Measurements from ENCODE around the gene FADS1. TPM values are rescaled to one million over a fixed set of nuclear protein-coding genes. Genes with fewer than 3 reads are reported as not detected.

Gene FADS1
- total RNA-seq, 1 experiment from 2014 or later = 186 TPM

GRCh38 chr11:61771195-61771894 lies 45.5 kb downstream of the FADS1 start:
- H3K4me1 ChIP-seq (ENCODE audit: control insufficient read depth, insufficient read depth, low read length) = peaks cover 9% of the 10 kb centered on the region
- H3K4me3 ChIP-seq (ENCODE audit: low read depth in 2 of 2, low read length in 2 of 2) = no peak overlapping the region
- TF ChIP-seq TCF7L2 (IDR thresholded peaks at IDR 0.05; ENCODE audit: low read depth, low read length) (no peak), POLR2AphosphoS5 (IDR thresholded peaks at IDR 0.05; ENCODE audit: low read depth, low read length) (no peak), REST (IDR thresholded peaks at IDR 0.05; ENCODE audit: insufficient read depth in 1 of 2, low read depth in 2 of 2, low read length in 1 of 2) (no peak), CTCF (IDR thresholded peaks at IDR 0.05) (no peak), SIN3A (IDR thresholded peaks at IDR 0.05; ENCODE audit: borderline replicate concordance, insufficient read depth, low read depth, low read length) (no peak)
- H3K9me3 ChIP-seq (ENCODE audit: control insufficient read depth, insufficient read depth, low read depth, low read length) = no peaks in the 10 kb centered on the region
- intact Hi-C loops (cut with micrococcal nuclease; ENCODE audit: unreplicated experiment) (no loop called here), in situ Hi-C loops (cut with HindIII; ENCODE audit: low pct_unique_long_range_greater_than_20kb, low sequenced_read_pairs) (no loop called here)
- ChIA-PET CTCF (no interaction called here), POLR2A (no interaction called here)
- DNase-seq (ENCODE audit: low read depth, low spot score) (no peak), ATAC-seq (no peak)
- no TSS peak for BruUV-seq (replicated peaks)
- H3K27ac ChIP-seq (ENCODE audit: low read length) = no peak overlapping the region
- no peaks in the 10 kb centered on the region for H3K27me3 ChIP-seq (ENCODE audit: control insufficient read depth, insufficient read depth, low read length)
- no peaks in the 10 kb centered on the region for H3K36me3 ChIP-seq (ENCODE audit: control insufficient read depth, insufficient read depth, low read length)

GRCh38 chr11:61769946-61770683 lies 46.7 kb downstream of the FADS1 start:
- no peaks in the 10 kb centered on the region for H3K27me3 ChIP-seq (ENCODE audit: control insufficient read depth, insufficient read depth, low read length)
- peaks cover 10% of the 10 kb centered on the region for H3K4me1 ChIP-seq (ENCODE audit: control insufficient read depth, insufficient read depth, low read length)
- TF ChIP-seq SIN3A (IDR thresholded peaks at IDR 0.05; ENCODE audit: borderline replicate concordance, insufficient read depth, low read depth, low read length) (no peak), REST (IDR thresholded peaks at IDR 0.05; ENCODE audit: insufficient read depth in 1 of 2, low read depth in 2 of 2, low read length in 1 of 2) (no peak), TCF7L2 (IDR thresholded peaks at IDR 0.05; ENCODE audit: low read depth, low read length) (no peak), POLR2AphosphoS5 (IDR thresholded peaks at IDR 0.05; ENCODE audit: low read depth, low read length) (no peak), CTCF (IDR thresholded peaks at IDR 0.05) (no peak)
- ChIA-PET POLR2A (no interaction called here), CTCF (no interaction called here)
- in situ Hi-C loops (cut with HindIII; ENCODE audit: low pct_unique_long_range_greater_than_20kb, low sequenced_read_pairs) = no loop called here
- no TSS peak for BruUV-seq (replicated peaks)
- no peaks in the 10 kb centered on the region for H3K36me3 ChIP-seq (ENCODE audit: control insufficient read depth, insufficient read depth, low read length)
- H3K9me3 ChIP-seq (ENCODE audit: control insufficient read depth, insufficient read depth, low read depth, low read length) = no peaks in the 10 kb centered on the region
- H3K27ac ChIP-seq (ENCODE audit: low read length) = no peak overlapping the region
- no peak overlapping the region for H3K4me3 ChIP-seq (ENCODE audit: low read depth in 2 of 2, low read length in 2 of 2)
- DNase-seq (ENCODE audit: low read depth, low spot score) = no peak
- no peak for ATAC-seq
- intact Hi-C loops (cut with micrococcal nuclease; ENCODE audit: unreplicated experiment) = no loop called here
